Retina (tissue), 1 donor: ENCODE data around the gene CD36.
"Not testable (repeated sequence)": the region's sequence is repeated elsewhere in the genome, so short reads cannot be mapped to it uniquely, and the experiment has no call there.

Source experiments
- DNase-seq: peaks from one replicate; pipeline ENCODE4 v3.0.0-alpha.2; 2016

Gene CD36

GRCh38 chr7:80656029-80656428 lies 17.6 kb downstream of the CD36 start:
- DNase-seq = no peak

- no peak for DNase-seq
Observed at GRCh38 chr7:80659120-80660055, 20.9 kb downstream of the CD36 start.

GRCh38 chr7:80660939-80661338 lies 22.5 kb downstream of the CD36 start:
- no peak for DNase-seq

- DNase-seq = no peak
Observed at GRCh38 chr7:80661729-80662128, 23.3 kb downstream of the CD36 start.

GRCh38 chr7:80662252-80662651 lies 23.8 kb downstream of the CD36 start:
- DNase-seq = no peak

- no peak for DNase-seq
Observed at GRCh38 chr7:80665526-80665925, 27.1 kb downstream of the CD36 start.

GRCh38 chr7:80666376-80666775 lies 27.9 kb downstream of the CD36 start:
- no peak for DNase-seq

- DNase-seq = not testable (repeated sequence)
Observed at GRCh38 chr7:80669367-80669766, 30.9 kb downstream of the CD36 start.

- DNase-seq = no peak
Observed at GRCh38 chr7:80671744-80672143, 33.3 kb downstream of the CD36 start.

GRCh38 chr7:80675090-80675489 lies 36.6 kb downstream of the CD36 start:
- DNase-seq = no peak

- DNase-seq = no peak
Observed at GRCh38 chr7:80676404-80676803, 38.0 kb downstream of the CD36 start.

GRCh38 chr7:80677629-80678028 lies 39.2 kb downstream of the CD36 start:
- no peak for DNase-seq

GRCh38 chr7:80678707-80679106 lies 40.3 kb downstream of the CD36 start:
- DNase-seq = no peak

- no peak for DNase-seq
Observed at GRCh38 chr7:80679921-80680907, 41.8 kb downstream of the CD36 start.

GRCh38 chr7:80681272-80681885 lies 42.9 kb downstream of the CD36 start:
- DNase-seq = no peak

GRCh38 chr7:80682744-80683143 lies 44.3 kb downstream of the CD36 start:
- no peak for DNase-seq

GRCh38 chr7:80686576-80686975 lies 48.1 kb downstream of the CD36 start:
- no peak for DNase-seq

- DNase-seq = peak; percentile 34
Observed at GRCh38 chr7:80699045-80699638, 60.7 kb downstream of the CD36 start.

- DNase-seq = no peak
Observed at GRCh38 chr7:80699721-80700256, 61.3 kb downstream of the CD36 start.

GRCh38 chr7:80703272-80703671 lies 64.8 kb downstream of the CD36 start:
- no peak for DNase-seq

GRCh38 chr7:80705130-80705781 lies 66.8 kb downstream of the CD36 start:
- DNase-seq = no peak

GRCh38 chr7:80707318-80707717 lies 68.9 kb downstream of the CD36 start:
- DNase-seq = no peak
